HG03432 (cell line): ENCODE data around the gene RALBP1.
"Not testable (repeated sequence)": the region's sequence is repeated elsewhere in the genome, so short reads cannot be mapped to it uniquely, and the experiment has no call there.

Experiments
- ATAC-seq: cut with Tn5 transposase; IDR thresholded peaks from one replicate; pipeline ENCODE4 v1.9.1; 2021; ENCODE audit warnings: mild to moderate bottlenecking, moderate library complexity; ENCODE audit not compliant: unreplicated experiment

The RALBP1 gene

DNA sequence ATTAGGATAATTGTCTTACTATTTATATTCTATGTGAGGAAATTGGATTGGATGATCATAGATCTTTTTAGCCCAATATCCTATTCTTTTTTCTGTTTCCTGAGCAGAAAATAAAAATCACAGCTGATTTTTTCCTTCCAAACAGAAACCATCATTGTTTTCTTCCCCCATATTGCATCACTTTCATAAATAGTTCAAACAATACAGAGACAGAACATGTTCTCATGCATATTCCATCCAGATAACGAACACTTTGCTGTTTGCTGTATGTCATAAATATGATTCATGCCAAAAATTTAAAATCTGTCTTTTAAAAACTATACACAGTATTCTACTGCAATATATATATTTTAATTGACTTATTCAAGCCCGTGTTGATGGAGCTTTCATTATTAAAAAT, 22.0 kb upstream of the RALBP1 start:
- no peak for ATAC-seq

DNA sequence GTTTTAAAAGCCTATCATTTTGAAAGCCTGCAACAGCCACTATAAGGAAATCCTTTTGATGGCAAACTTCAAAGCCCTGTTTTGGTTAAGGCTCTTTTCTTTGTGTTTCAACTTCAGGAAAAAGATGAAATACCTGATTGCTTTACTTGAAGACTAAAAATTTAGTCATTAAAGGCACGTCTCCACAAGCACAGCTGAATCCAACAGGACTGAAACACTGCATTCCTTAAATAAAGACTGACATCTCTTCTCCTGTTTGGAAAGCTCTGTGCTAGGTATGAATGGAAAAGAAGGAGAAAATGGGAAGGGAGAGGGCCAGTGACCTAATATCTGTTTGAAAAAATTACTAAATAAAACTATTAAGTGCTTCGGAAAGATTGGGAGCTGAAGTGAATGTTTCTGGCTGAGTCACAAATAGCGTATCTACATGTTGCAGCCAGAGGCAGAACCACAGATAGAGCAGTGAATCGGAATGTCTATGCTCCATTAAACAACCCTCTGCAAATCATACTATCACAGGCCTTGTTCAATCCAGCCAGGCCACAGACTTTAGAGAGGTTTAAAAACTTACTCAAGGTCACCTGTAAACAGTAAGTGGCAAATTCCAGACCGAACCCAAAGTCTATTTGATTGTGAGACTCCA, 21.1 kb upstream of the RALBP1 start:
- ATAC-seq, result no peak

DNA sequence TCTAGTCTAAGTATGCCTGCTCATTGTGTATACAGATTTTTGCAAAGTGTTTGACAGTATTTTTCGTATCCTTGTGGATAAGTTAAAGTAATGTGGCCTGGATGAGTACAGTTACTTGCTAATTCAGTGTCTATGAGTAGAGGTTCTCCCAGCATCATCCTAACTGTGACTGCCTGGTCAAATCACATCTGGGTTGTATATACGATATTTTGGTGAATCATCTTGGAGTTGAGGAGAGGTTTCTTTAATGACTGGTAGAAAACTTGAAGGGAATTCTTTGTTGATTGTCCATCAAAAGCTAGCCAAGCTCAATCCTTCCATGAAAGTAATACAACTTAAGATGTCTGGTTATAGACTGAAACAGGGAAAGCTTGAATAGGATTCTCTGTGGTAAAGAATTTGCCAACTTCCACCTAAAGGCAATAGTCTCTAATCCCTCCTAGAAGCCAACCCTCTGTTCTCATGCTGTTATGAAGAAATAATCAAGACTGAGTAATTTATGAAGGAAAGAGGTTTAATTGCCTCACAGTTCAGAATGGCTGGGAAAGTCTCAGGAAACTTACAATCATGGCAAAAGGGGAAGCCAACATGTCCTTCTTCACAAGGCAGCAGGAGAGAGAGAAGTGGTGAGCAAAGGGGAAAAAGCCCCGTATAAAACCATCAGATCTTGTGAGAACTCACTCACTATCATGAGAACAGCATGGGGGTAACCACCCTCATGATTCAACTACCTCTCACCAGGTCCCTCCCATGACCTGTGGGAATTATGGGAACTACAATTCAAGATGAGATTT, 19.4 kb upstream of the RALBP1 start:
- ATAC-seq, result no peak

DNA sequence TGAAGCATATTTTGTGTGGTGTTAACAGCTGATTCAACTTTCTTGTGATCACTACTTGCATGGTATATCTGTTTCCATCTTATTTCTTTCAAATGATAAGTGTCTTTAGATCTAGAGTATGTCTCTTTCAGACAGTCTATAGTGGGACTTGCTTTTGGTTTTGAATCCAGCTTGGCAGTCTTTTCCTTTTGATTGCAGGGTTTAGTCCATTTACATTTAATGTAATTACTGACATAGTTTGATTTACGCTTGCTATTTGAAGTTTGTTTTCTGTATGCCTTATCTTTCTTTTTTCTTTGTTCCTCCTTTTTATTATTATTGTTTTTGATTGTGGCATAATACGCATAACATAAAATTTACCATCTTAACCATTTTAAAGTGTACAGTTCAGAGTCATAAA, 9.2 kb upstream of the RALBP1 start:
- ATAC-seq, result no peak

DNA sequence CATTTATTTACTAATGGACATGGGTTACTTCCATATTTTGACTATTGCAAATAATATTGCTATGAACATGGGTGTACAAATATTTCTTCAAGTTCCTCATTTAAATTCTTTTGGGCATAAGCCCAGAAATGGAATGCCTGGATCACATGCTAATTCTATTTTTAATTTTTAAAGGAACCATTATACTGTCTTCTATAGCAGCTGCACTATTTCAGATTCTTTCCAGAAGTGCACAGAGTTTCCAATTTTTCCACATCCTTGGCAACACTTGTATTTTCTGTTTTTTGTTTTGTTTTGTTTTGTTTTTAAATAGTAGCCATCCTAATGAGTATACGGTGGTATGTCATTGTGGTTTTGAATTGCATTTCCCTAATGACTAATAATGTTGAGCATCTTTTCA, 8.5 kb upstream of the RALBP1 start:
- ATAC-seq, result no peak

DNA sequence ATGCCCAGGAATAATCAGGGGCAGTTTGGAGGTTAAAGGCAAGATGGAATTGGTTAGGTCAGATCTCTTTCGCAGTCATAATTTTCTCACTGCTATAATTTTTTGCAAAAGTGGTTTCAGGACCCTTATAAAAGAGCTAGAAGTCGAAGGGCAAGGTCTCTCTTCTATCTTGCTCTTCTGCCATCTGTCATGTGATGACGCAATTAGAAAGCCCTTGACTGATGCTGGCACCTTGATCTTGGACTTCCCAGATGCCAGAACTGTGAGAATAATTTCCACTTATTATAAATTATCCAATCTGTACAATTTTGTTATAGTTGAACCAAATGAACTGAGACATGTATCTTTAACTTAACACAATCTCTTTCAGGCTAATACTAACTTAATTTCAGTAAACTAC, 6.3 kb upstream of the RALBP1 start:
- no peak for ATAC-seq

DNA sequence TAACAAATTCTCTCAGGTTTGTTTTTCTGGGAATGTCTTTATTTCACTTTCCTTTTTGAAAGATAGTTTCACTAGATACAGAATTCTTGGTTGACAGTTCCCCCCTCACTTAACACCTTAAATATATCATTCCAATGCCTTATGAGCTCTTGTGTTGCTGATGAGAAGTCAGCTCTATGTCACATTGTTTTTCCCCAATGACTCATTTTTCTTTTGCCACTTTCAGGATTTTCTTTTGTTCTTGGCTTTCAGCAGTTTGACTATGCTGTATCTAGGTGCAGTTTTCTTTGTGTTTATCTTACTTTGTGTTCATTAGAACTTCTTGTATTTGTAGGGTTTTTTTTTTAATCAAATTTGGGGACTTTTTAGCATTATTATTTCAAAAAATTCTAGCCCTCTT, 5.6 kb upstream of the RALBP1 start:
- ATAC-seq, result no peak

DNA sequence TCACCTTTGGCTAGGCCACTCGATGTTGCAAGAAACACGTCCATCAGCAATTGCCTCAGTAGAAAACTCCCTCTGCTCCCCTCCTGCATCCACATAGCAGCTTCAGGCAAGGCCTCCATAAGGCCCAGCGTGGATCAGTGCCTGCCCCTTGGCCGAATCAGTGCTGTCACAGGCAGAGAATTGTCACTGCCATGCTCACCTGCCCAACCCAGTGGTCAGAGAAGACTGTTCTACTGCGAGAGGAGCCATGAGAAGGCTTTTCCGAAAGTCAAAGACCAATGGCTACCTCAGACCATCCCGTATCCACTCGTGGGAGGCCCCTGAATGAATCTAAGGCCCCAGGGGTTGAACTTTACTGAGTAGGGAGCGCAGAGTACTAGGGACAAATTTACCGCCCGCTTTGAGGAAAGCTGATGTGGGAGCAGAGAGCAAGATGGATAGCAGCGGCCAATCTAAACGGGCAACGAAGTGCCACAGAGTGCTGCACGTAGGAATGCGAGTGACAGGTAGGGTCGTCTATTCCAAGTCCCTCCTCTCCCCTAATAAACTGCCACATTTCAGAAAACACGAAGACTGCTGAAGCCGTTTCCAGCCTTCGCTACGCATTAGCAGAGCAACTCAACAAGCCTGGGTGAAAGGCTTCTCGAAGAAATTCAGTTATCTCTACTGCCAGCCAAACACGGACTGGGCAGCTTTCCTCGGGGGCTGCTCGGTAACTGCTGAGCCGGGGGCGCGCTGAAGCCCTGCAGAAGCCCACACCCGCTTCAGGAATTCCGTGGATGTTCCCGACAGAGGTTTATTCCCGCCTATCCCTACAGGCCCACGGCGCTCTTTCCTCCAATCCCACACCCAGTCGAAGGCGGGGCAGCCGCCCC, 968 bp upstream of the RALBP1 start:
- no peak for ATAC-seq

DNA sequence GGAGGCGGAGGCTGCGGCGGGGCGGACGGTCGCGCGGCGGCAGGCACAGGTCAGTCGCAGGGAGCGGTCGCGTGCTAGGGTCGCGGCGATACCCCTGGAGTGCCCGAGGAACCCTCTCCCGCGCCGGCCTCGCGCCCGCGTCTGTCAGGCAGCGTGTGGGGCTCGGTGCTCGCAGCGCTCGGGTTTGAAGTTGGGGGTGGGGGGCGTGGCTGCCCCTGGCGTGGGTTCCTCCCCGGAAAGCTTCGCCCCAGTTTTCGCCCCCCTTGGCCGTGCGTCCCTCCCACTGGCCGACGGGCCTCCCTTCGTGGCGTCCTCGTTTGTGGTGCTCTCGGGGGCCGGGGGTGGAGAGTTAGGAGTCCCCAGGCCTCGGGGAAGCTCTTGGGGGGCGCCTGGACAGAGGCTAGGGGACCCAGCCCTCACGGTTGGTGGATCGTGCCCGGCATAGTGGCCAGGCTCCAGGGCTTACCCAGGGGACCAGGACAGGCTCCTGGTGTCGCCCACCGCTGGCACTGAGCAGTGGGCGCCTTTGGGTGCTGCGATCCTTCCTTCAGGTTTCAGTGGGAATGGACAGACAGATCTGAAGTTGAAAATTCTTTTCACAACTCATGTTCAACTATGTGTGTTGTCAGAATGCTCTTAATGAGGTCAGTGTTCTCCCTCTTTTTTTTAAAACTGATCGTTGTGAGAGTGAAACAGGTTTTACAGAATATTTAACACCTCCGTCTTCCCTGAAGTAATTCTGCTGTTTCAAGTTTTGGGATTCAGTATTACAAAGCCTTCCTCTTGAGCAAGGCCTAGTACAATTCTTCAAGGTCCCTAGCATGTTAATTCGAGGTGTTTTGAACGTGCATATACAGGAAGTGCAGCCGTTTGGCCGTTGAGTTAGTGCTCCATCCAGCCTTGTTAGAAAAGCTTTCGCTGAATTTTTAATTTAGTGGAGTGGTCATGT, 604 bp downstream of the RALBP1 start:
- ATAC-seq, result peak; percentile 36

DNA sequence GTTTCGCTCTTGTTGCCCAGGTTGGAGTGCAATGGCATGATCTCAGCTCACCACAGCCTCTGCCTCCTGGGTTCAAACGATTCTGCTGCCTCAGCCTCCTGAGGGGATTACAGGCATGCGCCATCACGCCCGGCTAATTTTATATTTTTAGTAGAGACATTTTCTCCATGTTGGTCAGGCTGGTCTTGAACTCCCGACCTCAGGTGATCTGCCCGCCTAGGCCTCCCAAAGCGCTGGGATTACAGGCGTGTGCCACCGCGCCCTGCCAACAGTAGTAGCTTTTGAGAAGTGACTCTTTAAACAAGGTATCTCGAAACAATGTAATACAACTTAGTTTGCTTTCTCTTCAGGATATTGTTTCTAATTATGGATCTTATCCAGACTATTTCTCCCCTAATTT, 1.6 kb downstream of the RALBP1 start:
- ATAC-seq, result not testable (repeated sequence)

DNA sequence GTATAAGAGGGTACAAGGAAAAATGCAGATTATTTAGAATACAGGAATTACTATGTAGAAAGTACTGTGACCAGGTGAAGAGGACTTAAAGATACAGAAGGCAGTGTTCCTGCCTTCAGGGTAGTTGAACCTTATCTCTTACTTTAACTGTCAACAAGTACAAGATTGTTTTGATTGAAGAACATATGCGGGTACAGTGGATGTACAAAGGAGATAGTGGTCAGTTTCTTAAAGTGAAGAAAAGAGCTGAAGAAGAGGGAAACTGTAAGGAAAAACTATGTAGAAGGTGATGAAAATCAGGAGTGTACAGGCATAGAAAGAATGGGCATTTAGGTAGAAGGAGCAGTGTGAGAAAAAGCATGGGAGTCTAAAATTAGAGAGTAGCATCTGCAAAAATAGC, 2.2 kb downstream of the RALBP1 start:
- no peak for ATAC-seq

DNA sequence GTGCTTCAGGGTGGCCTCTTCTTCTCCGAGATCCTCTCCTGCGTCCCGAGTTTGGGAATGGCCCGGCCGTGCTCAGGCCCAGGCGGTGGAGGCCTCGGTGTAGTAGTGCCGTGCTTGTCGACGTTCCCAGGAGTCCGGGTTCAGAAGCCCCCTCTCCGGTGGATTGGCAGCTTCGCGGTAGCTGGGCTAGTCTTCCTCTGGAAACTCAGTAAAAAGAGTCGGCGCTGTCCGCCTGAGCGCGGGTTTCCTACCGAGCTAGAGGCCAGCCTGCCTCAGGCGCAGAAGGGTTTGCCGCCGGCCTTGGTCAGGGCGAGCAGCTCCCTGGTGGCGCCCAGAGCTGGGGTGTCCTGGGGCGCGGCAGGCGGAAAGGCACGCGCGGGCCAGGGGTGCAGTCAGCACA, 3.2 kb downstream of the RALBP1 start:
- no peak for ATAC-seq

DNA sequence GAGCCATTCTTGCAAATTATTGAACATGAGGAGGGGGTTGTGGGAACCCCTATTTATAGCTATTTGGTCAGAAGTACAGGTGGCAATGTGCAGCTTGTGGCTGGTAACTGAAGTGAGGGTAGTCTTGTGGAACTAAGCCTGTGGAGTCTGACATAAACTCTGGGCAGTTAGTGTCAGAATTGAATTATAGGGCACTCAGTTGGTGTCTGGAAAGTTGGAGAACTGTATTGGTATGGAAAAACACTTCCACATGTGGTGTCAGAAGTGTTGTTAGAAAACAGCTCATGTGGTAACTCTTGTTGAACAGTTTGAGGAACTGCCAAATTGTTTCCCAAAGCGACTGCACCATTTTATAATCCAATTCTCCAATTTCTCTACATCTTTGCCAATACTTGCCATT, 7.5 kb downstream of the RALBP1 start:
- peak; percentile 53 for ATAC-seq

DNA sequence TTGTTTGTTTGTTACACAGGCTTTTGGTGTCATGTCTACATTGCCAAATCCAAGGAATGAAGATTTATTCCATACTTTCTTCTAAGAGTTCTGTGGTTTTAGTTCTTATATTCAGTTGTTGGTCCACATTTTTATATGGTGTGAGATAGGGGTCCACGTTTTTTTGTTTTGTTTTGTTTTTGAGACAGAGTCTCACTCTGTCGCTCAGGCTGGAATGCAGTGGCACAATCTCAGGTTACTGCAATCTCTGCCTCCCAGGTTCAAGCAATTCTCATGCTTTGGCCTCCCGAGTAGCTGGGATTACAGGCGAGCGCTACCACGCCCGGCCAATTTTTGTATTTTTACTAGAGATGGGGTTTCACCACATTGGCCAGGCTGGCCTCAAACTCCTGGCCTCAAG, 8.2 kb downstream of the RALBP1 start:
- ATAC-seq, result no peak

DNA sequence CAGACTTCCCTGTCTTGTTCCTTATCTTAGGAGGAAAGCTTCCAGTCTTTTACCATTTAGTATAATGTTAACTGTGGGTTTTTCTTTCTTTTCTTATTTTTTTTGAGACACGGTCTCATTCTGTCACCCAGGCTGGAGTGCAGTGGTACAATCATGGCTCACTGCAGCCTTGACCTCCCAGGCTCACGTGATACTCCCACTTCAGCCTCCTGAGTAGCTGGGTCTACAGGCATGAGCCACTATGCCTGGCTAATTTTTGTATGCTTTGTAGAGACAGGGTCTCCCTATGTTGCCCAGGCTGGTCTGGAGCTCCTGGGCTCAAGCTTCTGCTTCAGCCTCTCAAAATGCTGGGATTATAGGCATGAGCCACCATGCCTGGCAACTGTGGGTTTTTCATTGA, 9.5 kb downstream of the RALBP1 start:
- ATAC-seq, result not testable (repeated sequence)

DNA sequence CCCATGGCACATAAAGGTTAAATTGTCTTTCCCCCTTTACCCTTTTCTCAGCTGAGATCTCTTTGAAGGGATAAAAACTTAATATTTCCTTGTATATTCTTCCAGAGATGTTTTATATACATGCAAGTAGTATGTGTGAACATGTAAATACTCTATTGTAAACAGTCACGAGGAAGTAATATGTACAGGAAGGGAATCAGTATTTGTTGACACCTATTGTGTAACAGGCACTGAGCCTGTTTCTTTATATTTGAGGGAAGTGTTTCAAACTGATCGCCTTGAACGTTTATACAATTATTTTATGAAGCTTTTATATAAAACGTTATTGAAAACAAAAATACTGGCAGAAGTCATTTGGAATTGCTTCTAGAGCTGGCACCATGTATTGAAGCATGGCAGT, 13.2 kb downstream of the RALBP1 start:
- no peak for ATAC-seq

DNA sequence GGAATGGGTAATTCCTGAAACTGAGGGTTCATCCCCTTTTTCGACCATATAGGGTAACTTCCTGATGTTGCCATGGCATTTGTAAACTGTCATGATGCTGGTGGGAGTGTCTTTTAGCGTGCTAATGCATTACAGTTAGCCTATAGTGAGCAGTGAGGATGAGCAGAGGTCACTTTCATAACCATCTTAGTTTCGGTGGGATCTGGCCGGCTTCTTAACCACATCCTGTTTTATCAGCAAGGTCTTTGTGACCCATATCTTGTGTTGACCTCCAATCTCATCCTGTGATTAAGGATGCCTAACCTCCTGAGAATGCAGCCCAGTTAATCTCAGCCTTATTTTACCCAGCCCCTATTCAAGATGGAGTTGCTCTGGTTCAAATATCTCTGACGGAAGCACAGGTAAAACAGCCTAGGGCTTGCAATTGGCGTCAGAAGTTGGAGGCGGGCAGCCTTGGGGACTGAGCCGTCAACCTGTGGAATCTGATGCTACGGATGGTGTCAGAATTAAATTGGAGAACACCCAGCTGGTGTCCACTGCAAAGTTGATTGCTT, 19.5 kb downstream of the RALBP1 start:
- peak; percentile 74 for ATAC-seq

DNA sequence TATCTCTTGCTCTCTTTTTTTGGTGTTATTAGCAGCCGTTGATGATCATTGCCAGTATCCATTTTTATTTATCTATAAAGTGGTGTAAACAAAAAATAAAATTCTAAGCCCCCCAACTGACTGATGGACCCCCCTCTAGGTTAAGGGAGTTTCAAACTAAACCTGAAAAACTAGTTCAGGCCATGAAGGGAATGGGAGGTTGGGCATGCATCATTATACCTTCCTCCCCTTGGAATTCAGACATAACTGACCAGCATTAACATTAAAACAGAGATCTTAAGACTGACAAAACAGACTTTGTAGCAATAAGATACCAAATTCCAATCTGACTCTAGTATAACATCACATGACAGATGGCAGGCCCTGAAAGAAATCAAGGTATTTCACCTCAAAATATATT, 20.2 kb downstream of the RALBP1 start:
- ATAC-seq, result no peak

DNA sequence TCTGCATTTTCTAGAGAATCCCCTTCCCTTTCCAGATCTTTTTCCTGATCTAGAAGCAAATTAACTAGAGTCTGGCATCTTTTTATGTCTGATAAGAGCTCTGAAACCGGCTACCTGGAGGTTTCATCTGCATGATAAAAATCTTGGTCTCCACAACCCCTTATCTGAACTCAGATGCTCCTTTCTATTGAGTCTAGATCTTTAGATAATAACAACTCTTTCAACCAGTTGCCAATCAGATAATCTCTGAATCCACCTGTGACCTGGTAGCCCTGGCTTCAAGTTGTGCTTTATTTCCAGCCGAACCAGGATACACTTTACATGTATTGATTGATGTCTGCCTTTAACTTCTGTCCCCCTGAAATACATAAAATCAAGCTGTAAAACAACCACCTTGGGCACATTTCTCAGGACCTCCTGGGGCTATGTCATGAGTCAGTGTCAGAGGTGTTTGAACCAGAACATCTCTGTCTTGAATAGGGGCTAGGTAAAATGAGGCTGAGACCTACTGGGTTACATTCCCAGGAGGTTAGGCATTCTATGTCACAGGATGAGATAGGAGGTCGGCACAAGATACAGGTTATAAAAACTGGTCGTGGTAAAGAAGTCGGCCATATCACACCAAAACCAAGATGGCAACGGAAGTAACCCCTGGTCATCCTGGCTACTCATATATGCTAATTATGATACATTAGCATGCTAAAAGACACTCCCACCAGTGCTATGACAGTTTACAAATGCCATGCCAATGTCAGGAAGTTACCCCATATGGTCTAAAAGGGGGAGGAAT, 20.8 kb downstream of the RALBP1 start:
- no peak for ATAC-seq
